Stimulated activated CD8-positive, alpha-beta memory T cell treated with anti-CD3 and anti-CD28 coated beads, Interleukin-4, amount 100 ng/mL, for 4 hours (primary cell): ENCODE results near the gene MAST4.
"Not testable (repeated sequence)": the region's sequence is repeated elsewhere in the genome, so short reads cannot be mapped to it uniquely, and the experiment has no call there.

Source experiments
- DNase-seq, 2 donors: peaks; one replicate each; pipeline ENCODE4 v3.0.0-alpha.2; 2020; ENCODE audit warnings: low read depth in 2 of 2, low spot score in 1 of 2

The MAST4 gene

GRCh38 chr5:67147760-67148159 lies 551.6 kb downstream of the MAST4 start:
- no peak for DNase-seq

GRCh38 chr5:67149057-67149950 lies 553.1 kb downstream of the MAST4 start:
- DNase-seq, result no peak

- no peak for DNase-seq
Measured at GRCh38 chr5:67149951-67150523, 553.8 kb downstream of the MAST4 start.

GRCh38 chr5:67152400-67152799 lies 556.2 kb downstream of the MAST4 start:
- DNase-seq, result no peak

GRCh38 chr5:67153292-67153691 lies 557.1 kb downstream of the MAST4 start:
- DNase-seq, result no peak

GRCh38 chr5:67154556-67155206 lies 558.5 kb downstream of the MAST4 start:
- DNase-seq, result no peak

GRCh38 chr5:67156976-67157583 lies 560.9 kb downstream of the MAST4 start:
- no peak for DNase-seq

GRCh38 chr5:67160272-67160671 lies 564.1 kb downstream of the MAST4 start:
- no peak for DNase-seq

GRCh38 chr5:67160985-67161384 lies 564.8 kb downstream of the MAST4 start:
- no peak for DNase-seq

GRCh38 chr5:67161767-67162166 lies 565.6 kb downstream of the MAST4 start:
- DNase-seq, result no peak

GRCh38 chr5:67163231-67163756 lies 567.1 kb downstream of the MAST4 start:
- no peak for DNase-seq

- no peak for DNase-seq
Measured at GRCh38 chr5:67163863-67164595, 567.8 kb downstream of the MAST4 start.

- no peak for DNase-seq
Measured at GRCh38 chr5:67164856-67165525, 568.8 kb downstream of the MAST4 start.

GRCh38 chr5:67165526-67166459 lies 569.6 kb downstream of the MAST4 start:
- DNase-seq, result peak; percentile 51 to 59

GRCh38 chr5:67166460-67167285 lies 570.5 kb downstream of the MAST4 start:
- peak in 1 of 2 donors; percentile 27 for DNase-seq

GRCh38 chr5:67168069-67168468 lies 571.9 kb downstream of the MAST4 start:
- no peak for DNase-seq

GRCh38 chr5:67170767-67171166 lies 574.6 kb downstream of the MAST4 start:
- no peak for DNase-seq

- not testable (repeated sequence) for DNase-seq
Measured at GRCh38 chr5:67173351-67173750, 577.2 kb downstream of the MAST4 start.
